ENCODE measurements around the gene HIVEP3.

HIVEP3 gene

GRCh38 chr1:41456847-41457540 lies 461.7 kb downstream of the HIVEP3 start:
- H3K9me3 ChIP-seq (ENCODE audit: control insufficient read depth, insufficient read depth, low read length), result no peaks in the 10 kb centered on the region
- H3K27ac ChIP-seq (ENCODE audit: low read depth, low read length), result no peak overlapping the region
- no peak overlapping the region for H3K4me3 ChIP-seq (ENCODE audit: low read depth, low read length)
- H3K36me3 ChIP-seq (ENCODE audit: control insufficient read depth, insufficient read depth, low read length), result no peaks in the 10 kb centered on the region
- no peak overlapping the region for H3K9ac ChIP-seq (ENCODE audit: low read depth, low read length)
- no peaks in the 10 kb centered on the region for H3K27me3 ChIP-seq (ENCODE audit: control insufficient read depth, insufficient read depth, low read length)
- no peaks in the 10 kb centered on the region for H3K4me1 ChIP-seq (ENCODE audit: control insufficient read depth, insufficient read depth, low read length)
